Ishikawa (cell line): ENCODE results near the gene CACNA1D.

Source experiments
- CEBPB ChIP-seq: IDR thresholded peaks from 2 replicates; pipeline ENCODE4 v1.6.1; 2012
- EP300 ChIP-seq: IDR thresholded peaks from 2 replicates; pipeline ENCODE4 v1.6.1; 2012; ENCODE audit warnings: borderline replicate concordance
- YY1 ChIP-seq: IDR thresholded peaks from 2 replicates; pipeline ENCODE4 v1.6.1; 2012; ENCODE audit warnings: low read depth

DNA sequence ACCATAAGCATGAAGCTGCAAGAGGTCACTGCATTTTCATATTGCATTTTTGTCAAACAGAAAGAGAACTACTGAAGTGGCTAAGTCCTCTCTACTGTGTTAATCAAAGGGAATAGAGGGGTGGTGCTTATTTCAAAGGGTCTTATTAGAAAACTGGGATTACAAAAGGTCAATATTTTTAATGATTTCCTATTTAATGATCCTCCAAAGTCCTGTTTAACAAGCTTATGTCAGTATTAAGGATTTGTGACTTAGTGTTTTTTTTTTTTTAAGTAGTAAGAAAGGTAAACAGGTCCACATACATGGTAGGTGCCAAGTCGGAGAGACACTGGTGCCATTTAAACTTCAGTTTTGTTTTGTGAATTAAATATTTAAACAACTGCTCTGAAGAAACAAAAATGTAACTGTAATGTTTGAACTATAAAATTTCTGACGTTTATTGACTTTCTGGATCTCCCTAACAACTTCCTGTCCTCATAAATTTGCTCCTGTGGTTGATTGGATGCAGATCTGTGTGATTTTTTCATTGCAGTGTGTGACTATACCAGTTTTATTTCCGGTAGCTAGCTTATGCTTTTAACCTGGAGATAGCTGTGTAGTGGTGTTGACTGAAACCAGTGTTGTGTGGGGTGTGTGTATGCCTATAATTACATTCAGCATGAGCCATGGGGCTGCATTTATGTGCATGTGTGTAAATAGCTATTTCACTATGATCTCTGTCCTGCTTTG lies 8.6 kb upstream of the CACNA1D start:
- TF ChIP-seq CEBPB (no peak), EP300 (no peak), YY1 (no peak)
